ENCODE measurements around the gene ACAA1. TPM values are rescaled to one million over a fixed set of nuclear protein-coding genes. Genes with fewer than 3 reads are reported as not detected.

The ACAA1 gene
- total and polyA plus RNA-seq, 9 of the 15 experiments (the other 6 are each of a cell fraction or from before 2014, with no cell fraction given), result 4.0 to 88.9 (median 57.2) TPM

DNA sequence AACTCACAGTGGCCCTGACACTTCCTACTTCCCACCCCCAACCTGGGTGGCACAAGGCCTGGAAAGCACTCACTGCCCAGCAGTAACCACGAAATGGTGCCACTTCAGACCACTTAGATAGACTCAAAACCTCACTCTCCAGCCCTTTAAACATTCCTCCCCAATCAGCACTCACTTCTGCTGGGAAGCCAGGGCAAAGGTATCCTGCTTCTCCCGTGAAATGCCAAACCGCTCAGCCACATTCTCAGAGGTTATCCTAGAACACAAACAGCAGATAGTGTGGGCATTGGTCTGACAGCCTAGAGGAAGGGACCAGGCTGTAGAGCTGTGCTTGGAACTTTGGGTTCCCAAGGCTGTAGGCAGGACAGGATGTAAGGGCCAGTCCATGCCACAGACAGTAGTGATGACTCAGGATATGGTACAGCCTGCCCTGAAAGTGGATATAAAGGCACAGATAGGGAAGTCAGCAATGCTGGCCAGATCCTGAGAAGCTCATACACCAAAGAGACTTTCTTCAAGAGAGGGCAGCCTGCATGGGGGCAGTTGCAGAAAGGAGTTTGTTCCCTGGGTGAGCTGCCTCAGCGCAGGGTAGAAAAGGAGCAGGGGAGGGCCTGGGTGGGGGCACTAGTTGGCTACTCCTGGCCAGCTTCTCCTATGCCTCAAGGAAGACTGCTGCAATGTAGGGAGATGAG, 9.2 kb downstream of the ACAA1 start (continued):
- TF ChIP-seq, protein P1, sequence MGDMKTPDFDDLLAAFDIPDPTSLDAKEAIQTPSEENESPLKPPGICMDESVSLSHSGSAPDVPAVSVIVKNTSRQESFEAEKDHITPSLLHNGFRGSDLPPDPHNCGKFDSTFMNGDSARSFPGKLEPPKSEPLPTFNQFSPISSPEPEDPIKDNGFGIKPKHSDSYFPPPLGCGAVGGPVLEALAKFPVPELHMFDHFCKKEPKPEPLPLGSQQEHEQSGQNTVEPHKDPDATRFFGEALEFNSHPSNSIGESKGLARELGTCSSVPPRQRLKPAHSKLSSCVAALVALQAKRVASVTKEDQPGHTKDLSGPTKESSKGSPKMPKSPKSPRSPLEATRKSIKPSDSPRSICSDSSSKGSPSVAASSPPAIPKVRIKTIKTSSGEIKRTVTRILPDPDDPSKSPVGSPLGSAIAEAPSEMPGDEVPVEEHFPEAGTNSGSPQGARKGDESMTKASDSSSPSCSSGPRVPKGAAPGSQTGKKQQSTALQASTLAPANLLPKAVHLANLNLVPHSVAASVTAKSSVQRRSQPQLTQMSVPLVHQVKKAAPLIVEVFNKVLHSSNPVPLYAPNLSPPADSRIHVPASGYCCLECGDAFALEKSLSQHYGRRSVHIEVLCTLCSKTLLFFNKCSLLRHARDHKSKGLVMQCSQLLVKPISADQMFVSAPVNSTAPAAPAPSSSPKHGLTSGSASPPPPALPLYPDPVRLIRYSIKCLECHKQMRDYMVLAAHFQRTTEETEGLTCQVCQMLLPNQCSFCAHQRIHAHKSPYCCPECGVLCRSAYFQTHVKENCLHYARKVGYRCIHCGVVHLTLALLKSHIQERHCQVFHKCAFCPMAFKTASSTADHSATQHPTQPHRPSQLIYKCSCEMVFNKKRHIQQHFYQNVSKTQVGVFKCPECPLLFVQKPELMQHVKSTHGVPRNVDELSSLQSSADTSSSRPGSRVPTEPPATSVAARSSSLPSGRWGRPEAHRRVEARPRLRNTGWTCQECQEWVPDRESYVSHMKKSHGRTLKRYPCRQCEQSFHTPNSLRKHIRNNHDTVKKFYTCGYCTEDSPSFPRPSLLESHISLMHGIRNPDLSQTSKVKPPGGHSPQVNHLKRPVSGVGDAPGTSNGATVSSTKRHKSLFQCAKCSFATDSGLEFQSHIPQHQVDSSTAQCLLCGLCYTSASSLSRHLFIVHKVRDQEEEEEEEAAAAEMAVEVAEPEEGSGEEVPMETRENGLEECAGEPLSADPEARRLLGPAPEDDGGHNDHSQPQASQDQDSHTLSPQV (IDR thresholded peaks at IDR 0.05), result no peak
- TF ChIP-seq PTTG1 (tag; IDR thresholded peaks at IDR 0.05; ENCODE audit: low read depth) (no peak), DDX20 (tag; IDR thresholded peaks at IDR 0.05; ENCODE audit: low read depth) (no peak), RBM39 (optimal IDR thresholded peaks at IDR 0.05; ENCODE audit: low read depth, low read length) (no peak), HOXB6 (CRISPR knock-in tag; IDR thresholded peaks at IDR 0.05; ENCODE audit: borderline replicate concordance) (no peak)
- TF ChIP-seq, protein P2, sequence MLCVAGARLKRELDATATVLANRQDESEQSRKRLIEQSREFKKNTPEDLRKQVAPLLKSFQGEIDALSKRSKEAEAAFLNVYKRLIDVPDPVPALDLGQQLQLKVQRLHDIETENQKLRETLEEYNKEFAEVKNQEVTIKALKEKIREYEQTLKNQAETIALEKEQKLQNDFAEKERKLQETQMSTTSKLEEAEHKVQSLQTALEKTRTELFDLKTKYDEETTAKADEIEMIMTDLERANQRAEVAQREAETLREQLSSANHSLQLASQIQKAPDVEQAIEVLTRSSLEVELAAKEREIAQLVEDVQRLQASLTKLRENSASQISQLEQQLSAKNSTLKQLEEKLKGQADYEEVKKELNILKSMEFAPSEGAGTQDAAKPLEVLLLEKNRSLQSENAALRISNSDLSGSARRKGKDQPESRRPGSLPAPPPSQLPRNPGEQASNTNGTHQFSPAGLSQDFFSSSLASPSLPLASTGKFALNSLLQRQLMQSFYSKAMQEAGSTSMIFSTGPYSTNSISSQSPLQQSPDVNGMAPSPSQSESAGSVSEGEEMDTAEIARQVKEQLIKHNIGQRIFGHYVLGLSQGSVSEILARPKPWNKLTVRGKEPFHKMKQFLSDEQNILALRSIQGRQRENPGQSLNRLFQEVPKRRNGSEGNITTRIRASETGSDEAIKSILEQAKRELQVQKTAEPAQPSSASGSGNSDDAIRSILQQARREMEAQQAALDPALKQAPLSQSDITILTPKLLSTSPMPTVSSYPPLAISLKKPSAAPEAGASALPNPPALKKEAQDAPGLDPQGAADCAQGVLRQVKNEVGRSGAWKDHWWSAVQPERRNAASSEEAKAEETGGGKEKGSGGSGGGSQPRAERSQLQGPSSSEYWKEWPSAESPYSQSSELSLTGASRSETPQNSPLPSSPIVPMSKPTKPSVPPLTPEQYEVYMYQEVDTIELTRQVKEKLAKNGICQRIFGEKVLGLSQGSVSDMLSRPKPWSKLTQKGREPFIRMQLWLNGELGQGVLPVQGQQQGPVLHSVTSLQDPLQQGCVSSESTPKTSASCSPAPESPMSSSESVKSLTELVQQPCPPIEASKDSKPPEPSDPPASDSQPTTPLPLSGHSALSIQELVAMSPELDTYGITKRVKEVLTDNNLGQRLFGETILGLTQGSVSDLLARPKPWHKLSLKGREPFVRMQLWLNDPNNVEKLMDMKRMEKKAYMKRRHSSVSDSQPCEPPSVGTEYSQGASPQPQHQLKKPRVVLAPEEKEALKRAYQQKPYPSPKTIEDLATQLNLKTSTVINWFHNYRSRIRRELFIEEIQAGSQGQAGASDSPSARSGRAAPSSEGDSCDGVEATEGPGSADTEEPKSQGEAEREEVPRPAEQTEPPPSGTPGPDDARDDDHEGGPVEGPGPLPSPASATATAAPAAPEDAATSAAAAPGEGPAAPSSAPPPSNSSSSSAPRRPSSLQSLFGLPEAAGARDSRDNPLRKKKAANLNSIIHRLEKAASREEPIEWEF (CRISPR knock-in tag; IDR thresholded peaks at IDR 0.05), result no peak

Measured in K562 (cell line).